Endothelial cell of umbilical vein (primary cell): ENCODE data around the gene FBP2. TPM values are rescaled to one million over a fixed set of nuclear protein-coding genes. Genes with fewer than 3 reads are reported as not detected.

Source experiments
- BruUV-seq: library from RNA; stranded (reverse); fragments of 400-500 nt; replicated peaks from 2 replicates; lab custom pipeline; 2021; lab: Mats Ljungman, UMichigan
- CTCF ChIA-PET: fragments of 300-600, 350-600 bp; sonication (Branson Sonifier 250); formaldehyde crosslinking; loops from one replicate; lab custom pipeline; 2021; ENCODE audit warnings: antibody characterized with exemption, inconsistent platforms; lab: Charles Lee
- POLR2A ChIA-PET: fragments of 300-600, 350-600 bp; sonication (Branson Sonifier 250); formaldehyde crosslinking; loops from one replicate; lab custom pipeline; 2021; ENCODE audit warnings: antibody characterized with exemption, inconsistent platforms; lab: Charles Lee
- DNase-seq: peaks from one replicate; pipeline ENCODE4 v3.0.0-alpha.2; 2011; ENCODE audit warnings: low read depth, low spot score
- FAIRE-seq: peaks from 2 replicates; lab custom pipeline; 2011; peaks lifted over from hg19 to GRCh38; lab: Jason Lieb, UNC
- H2AFZ ChIP-seq: 2 replicates; pipeline ENCODE4 v1.6.0; 2012; ENCODE audit warnings: low read depth, low read length, control low read depth, inconsistent platforms
- H3K27ac ChIP-seq: 2 replicates; pipeline ENCODE4 v1.5.1; 2011; ENCODE audit warnings: low read depth, mild to moderate bottlenecking, control low read depth, low read length, moderate library complexity; ENCODE audit not compliant: insufficient read depth
- H3K27me3 ChIP-seq, 2 experiments: 2 replicates each; pipeline versions ENCODE4 v1.6.0 to v1.6.1; 2011; ENCODE audit warnings: low read length in 2 of 2, mixed read lengths in 1 of 2; ENCODE audit not compliant: control insufficient read depth in 2 of 2, insufficient read depth in 2 of 2
- H3K36me3 ChIP-seq, 2 experiments: 2 replicates in 1 of 2; 3 replicates in 1 of 2; pipeline ENCODE4 v1.5.1; 2011; ENCODE audit warnings: low read length in 2 of 2, mild to moderate bottlenecking in 1 of 2, moderate library complexity in 1 of 2; ENCODE audit not compliant: control insufficient read depth in 2 of 2, insufficient read depth in 2 of 2; ENCODE audit errors: extremely low read depth in 1 of 2
- H3K4me1 ChIP-seq: 3 replicates; pipeline ENCODE4 v1.5.1; 2011; ENCODE audit warnings: mild to moderate bottlenecking, low read length; ENCODE audit not compliant: control insufficient read depth, insufficient read depth; ENCODE audit errors: extremely low read depth
- H3K4me2 ChIP-seq: 2 replicates; pipeline ENCODE4 v1.6.1; 2011; ENCODE audit warnings: low read length, control low read depth, mixed read lengths; ENCODE audit not compliant: insufficient read depth
- H3K4me3 ChIP-seq, 3 experiments: fragments of 200-600 bp in 1 of 3; sonication (generic), shearing (Covaris generic) in 1 of 3; replicated peaks in 1 of 3; 2 replicates each; pipeline ENCODE4 v1.5.1; 2011 to 2016; ENCODE audit warnings: control low read depth in 3 of 3, low read length in 3 of 3, mild to moderate bottlenecking in 2 of 3, inconsistent platforms in 1 of 3, low read depth in 1 of 3, moderate library complexity in 1 of 3; ENCODE audit not compliant: insufficient read depth in 1 of 3
- H3K79me2 ChIP-seq: 2 replicates; pipeline ENCODE4 v1.6.0; 2012; ENCODE audit warnings: low read length, inconsistent platforms; ENCODE audit not compliant: control insufficient read depth, insufficient read depth
- H3K9ac ChIP-seq: replicated peaks from 2 replicates; pipeline ENCODE3; 2011; ENCODE audit warnings: low read length, control low read depth; ENCODE audit not compliant: insufficient read depth; ENCODE audit errors: extremely low read depth
- H3K9me1 ChIP-seq: replicated peaks from 3 replicates; pipeline ENCODE4 v1.6.0; 2011; ENCODE audit warnings: mild to moderate bottlenecking, low read length; ENCODE audit not compliant: control insufficient read depth, insufficient read depth; ENCODE audit errors: extremely low read depth
- H3K9me3 ChIP-seq: replicated peaks from 2 replicates; pipeline ENCODE4 v1.5.1; 2012; ENCODE audit warnings: low read length, inconsistent platforms; ENCODE audit not compliant: control insufficient read depth, insufficient read depth
- H4K20me1 ChIP-seq: replicated peaks from 2 replicates; pipeline ENCODE3; 2011; ENCODE audit warnings: mild to moderate bottlenecking, low read length; ENCODE audit not compliant: control insufficient read depth, insufficient read depth; ENCODE audit errors: extremely low read depth
- FOS ChIP-seq: IDR thresholded peaks from 2 replicates; pipeline ENCODE4 v1.6.1; 2011; ENCODE audit warnings: mild to moderate bottlenecking, low read length, moderate library complexity, borderline replicate concordance; ENCODE audit not compliant: insufficient read depth
- GATA2 ChIP-seq: IDR thresholded peaks from 2 replicates; pipeline ENCODE4 v1.7.0; 2011; ENCODE audit warnings: low read depth, mild to moderate bottlenecking, moderate library complexity, mixed read lengths, low read length; ENCODE audit not compliant: insufficient read length, insufficient read depth
- MYC ChIP-seq: IDR thresholded peaks from one replicate; pipeline ENCODE4 v1.6.1; 2011; ENCODE audit warnings: mild to moderate bottlenecking, low read depth, low read length
- POLR2A ChIP-seq: IDR thresholded peaks from 2 replicates; pipeline ENCODE4 v1.6.1; 2012; ENCODE audit warnings: low read depth, mild to moderate bottlenecking, control low read depth, low read length
- POLR2AphosphoS5 ChIP-seq: IDR thresholded peaks from 2 replicates; pipeline ENCODE4 v1.6.1; 2012; ENCODE audit warnings: low read depth, mild to moderate bottlenecking, control low read depth, low read length, moderate library complexity; ENCODE audit not compliant: insufficient read depth
- dilution Hi-C: fragments of 300-500 bp; cut with MboI; formaldehyde crosslinking; loops from one replicate; pipeline ENCODE4 v1.15.0; 2019; ENCODE audit warnings: low sequenced_read_pairs; ENCODE audit not compliant: extremely low pct_ligation_motif_present
- intact Hi-C: fragments of 100-400 bp; cut with micrococcal nuclease; formaldehyde crosslinking; loops from one replicate; pipeline ENCODE4 v1.10.0; 2022
- polyA plus RNA-seq, 4 experiments: library from polyadenylated mRNA; depleted of rRNA in 3 of 4; stranded (reverse) in 3 of 4; unstranded in 1 of 4; fragments of >200 nt; gene quantifications; 2 replicates each; pipeline versions ENCODE4 v1.2.1 to v1.2.3, GENCODE V29; 2011 to 2012; ENCODE audit warnings: missing spikeins in 1 of 4
- total RNA-seq: library from RNA; stranded (reverse); gene quantifications from 2 replicates; pipeline ENCODE4 v1.2.3, GENCODE V29; 2021
- TF ChIP-seq, protein P1 (sequence below): IDR thresholded peaks from 2 replicates; pipeline ENCODE4 v1.6.1; 2011; ENCODE audit not compliant: insufficient read depth, insufficient read length
- TF ChIP-seq, protein P2 (sequence below), 2 donors: IDR thresholded peaks; 1 replicate in 1 of 2; 2 replicates in 1 of 2; pipeline ENCODE4 v1.5.1; 2011; ENCODE audit warnings: low read length in 2 of 2, mild to moderate bottlenecking in 2 of 2, moderate library complexity in 2 of 2, control low read depth in 1 of 2, inconsistent platforms in 1 of 2, low read depth in 1 of 2; ENCODE audit not compliant: insufficient read depth in 1 of 2; ENCODE audit errors: extremely low read depth in 1 of 2

Gene FBP2
- total and polyA plus RNA-seq, 2 donors (not counting 3 experiments of a cell fraction or from before 2014, with no cell fraction given), result not detected

DNA sequence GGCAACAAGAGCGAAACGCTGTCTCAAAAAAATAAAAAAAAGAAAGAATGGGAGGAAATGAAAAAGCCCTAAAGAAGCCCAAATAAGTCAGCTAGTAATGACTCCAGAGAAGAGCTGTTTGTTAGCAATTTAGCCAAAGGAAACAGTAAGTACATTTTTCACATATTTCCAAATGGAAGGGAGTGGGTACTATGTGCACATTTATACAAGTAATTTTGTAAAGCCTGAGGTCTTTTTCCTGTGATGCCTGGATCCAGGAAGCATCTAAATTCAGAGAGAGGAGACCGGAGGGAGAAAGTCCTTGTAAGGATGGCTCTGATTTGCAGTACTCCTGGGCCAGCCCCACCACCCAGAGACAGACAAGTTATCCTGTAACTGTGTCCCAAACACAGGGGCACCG is 31.0 kb upstream of the FBP2 start:
- POLR2A ChIA-PET, result no interaction called here
- TF ChIP-seq POLR2AphosphoS5, result no peak
- TF ChIP-seq, protein P1, sequence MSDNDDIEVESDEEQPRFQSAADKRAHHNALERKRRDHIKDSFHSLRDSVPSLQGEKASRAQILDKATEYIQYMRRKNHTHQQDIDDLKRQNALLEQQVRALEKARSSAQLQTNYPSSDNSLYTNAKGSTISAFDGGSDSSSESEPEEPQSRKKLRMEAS, result no peak
- no peak for TF ChIP-seq FOS
- TF ChIP-seq POLR2A, result no peak
- TF ChIP-seq MYC, result no peak
- TF ChIP-seq GATA2, result no peak
- dilution Hi-C loops (no loop called here), intact Hi-C loops (no loop called here)
- Histone ChIP-seq H3K36me3 (no peaks in the 10 kb centered on the region), H3K79me2 (no peaks in the 10 kb centered on the region), H2AFZ (peak overlapping the region; percentile 13), H3K4me1 (peaks cover 2% of the 10 kb centered on the region), H3K4me3 (no peak overlapping the region), H3K9ac (no peak overlapping the region), H3K9me1 (no peaks in the 10 kb centered on the region), H4K20me1 (no peaks in the 10 kb centered on the region), H3K4me2 (peak overlapping the region; percentile 1), H3K27ac (no peak overlapping the region), H3K9me3 (no peaks in the 10 kb centered on the region), H3K27me3 (no peaks in the 10 kb centered on the region)
- DNase-seq (peak; percentile 19), FAIRE-seq (peak; percentile 80)
- no TSS peak for BruUV-seq
- CTCF ChIA-PET, result no interaction called here

DNA sequence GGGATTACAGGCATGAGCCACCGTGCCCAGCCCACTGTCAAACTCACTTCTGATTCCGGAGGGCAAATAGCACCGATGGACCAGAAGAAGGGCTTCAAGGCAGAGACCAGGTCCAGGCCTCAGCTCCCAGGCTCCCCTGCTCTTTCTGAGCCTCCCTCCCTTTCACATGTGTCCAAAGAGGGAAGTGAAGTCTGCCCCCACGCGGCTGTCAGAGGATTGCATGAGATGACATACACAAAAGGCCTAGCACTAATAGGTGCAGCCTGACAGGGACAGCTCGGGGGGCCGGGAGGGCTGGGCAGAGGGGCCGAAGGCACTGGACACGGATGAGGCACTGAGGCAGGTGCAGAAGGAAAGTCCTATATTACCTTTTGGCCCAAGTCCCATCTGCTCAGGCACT is 29.6 kb upstream of the FBP2 start:
- no peak overlapping the region for H3K27ac ChIP-seq
- DNase-seq (no peak), FAIRE-seq (no peak)
- H3K9me3 ChIP-seq, result no peaks in the 10 kb centered on the region
- BruUV-seq, result no TSS peak
- H3K4me2 ChIP-seq, result no peak overlapping the region
- no peak overlapping the region for H3K9ac ChIP-seq
- H3K4me3 ChIP-seq, result no peak overlapping the region
- TF ChIP-seq, protein P1, result no peak
- TF ChIP-seq, protein P2, sequence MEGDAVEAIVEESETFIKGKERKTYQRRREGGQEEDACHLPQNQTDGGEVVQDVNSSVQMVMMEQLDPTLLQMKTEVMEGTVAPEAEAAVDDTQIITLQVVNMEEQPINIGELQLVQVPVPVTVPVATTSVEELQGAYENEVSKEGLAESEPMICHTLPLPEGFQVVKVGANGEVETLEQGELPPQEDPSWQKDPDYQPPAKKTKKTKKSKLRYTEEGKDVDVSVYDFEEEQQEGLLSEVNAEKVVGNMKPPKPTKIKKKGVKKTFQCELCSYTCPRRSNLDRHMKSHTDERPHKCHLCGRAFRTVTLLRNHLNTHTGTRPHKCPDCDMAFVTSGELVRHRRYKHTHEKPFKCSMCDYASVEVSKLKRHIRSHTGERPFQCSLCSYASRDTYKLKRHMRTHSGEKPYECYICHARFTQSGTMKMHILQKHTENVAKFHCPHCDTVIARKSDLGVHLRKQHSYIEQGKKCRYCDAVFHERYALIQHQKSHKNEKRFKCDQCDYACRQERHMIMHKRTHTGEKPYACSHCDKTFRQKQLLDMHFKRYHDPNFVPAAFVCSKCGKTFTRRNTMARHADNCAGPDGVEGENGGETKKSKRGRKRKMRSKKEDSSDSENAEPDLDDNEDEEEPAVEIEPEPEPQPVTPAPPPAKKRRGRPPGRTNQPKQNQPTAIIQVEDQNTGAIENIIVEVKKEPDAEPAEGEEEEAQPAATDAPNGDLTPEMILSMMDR (IDR thresholded peaks at IDR 0.05; ENCODE audit: extremely low read depth in 1 of 2, insufficient read depth in 1 of 2, low read depth in 1 of 2, low read length in 2 of 2), result peak in 1 of 2 donors; percentile 36
- no peaks in the 10 kb centered on the region for H3K79me2 ChIP-seq
- H4K20me1 ChIP-seq, result no peaks in the 10 kb centered on the region
- ChIA-PET POLR2A (no interaction called here), CTCF (interaction anchor here (0.8 kb wide), 1 partner anchor 8 kb away, joined by 3 read pairs; no protein-coding TSS in a partner anchor)
- H2AFZ ChIP-seq, result no peak overlapping the region
- dilution Hi-C loops, result no loop called here
- H3K9me1 ChIP-seq, result no peaks in the 10 kb centered on the region
- peaks cover 2% of the 10 kb centered on the region for H3K4me1 ChIP-seq
- no peaks in the 10 kb centered on the region for H3K27me3 ChIP-seq
- no peaks in the 10 kb centered on the region for H3K36me3 ChIP-seq
- intact Hi-C loops, result no loop called here
